ENCODE results near the gene YIPF3. TPM values are rescaled to one million over a fixed set of nuclear protein-coding genes. Genes with fewer than 3 reads are reported as not detected.

The YIPF3 gene
- total RNA-seq, 1 donor from 2014 or later: 153 TPM

DNA sequence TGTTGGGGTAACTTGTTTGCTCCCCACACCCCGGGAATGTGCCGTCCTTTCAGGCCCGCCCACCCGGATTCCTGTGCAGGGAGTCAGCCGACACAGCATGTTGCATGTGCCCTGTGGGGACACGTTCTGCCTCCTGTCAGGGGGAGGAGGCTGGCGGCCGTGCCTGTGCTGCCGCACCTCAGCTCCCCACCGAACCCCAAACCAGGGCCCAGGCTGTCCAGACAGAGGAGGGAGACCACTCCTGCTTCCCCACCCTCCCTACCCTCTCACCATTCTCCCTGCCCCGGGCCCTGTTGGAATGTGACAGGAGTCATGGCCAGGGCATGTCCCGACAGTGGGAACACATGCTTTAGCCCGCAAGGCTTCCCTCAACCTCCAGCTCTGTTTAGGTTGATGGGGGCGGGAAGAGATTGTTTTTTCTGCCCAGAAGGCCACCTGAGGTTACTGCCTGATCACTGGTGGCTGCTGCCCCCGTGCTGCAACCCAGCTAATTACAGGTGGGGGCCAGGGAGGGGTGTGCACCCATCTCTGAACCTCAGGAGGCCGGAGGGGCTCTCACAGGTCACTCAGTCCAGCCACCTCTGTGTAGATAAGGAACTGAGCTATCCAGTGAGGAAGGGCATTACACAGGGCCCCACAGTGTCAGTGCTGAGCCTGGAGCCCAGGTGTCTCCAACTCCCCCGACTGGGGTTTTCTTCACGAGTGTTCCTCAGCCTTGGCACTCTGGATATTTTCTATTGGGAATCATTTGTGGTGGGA, 20.2 kb downstream of the YIPF3 start:
- Histone ChIP-seq H3K36me3 (ENCODE audit: control insufficient read depth, insufficient read depth, low read length) (peaks cover 1% of the 10 kb centered on the region), H3K4me3 (ENCODE audit: low read depth, low read length) (no peak overlapping the region), H3K27me3 (ENCODE audit: control insufficient read depth, insufficient read depth, low read length) (no peaks in the 10 kb centered on the region)
- TF ChIP-seq CTCF (IDR thresholded peaks at IDR 0.05; ENCODE audit: insufficient read depth, low read length, poor library complexity, severe bottlenecking): peak; percentile 75
- DNase-seq (ENCODE audit: low read depth): no peak

DNA sequence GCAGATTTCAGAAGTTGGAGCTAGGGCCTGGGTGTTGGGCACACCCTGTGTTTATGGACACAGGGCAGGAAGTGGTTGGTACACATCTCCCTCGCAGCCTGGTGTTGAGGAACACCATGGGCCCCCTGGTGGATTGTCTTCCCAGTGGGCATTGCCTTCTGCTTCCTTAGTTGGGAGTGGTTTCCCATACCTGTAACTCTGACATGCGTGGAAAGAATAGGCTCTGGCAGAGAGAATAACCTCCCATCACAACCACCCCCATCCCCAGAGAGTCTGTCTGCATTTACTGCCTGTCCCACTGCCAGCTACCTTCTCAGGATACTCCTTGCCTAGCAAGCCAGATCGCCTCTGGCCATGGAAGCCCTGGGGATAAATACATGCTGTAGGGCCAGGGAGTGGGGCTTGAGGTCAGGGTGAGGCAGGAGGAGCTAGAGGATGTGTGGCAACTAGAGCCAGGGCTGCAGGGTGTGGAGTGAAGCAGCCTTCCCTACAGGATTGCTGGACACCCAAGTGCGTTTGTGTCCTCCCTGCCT, 21.3 kb downstream of the YIPF3 start:
- Histone ChIP-seq H3K27me3 (ENCODE audit: control insufficient read depth, insufficient read depth, low read length) (no peaks in the 10 kb centered on the region), H3K4me3 (ENCODE audit: low read depth, low read length) (no peak overlapping the region), H3K36me3 (ENCODE audit: control insufficient read depth, insufficient read depth, low read length) (no peaks in the 10 kb centered on the region)
- peak; percentile 19 for TF ChIP-seq CTCF (IDR thresholded peaks at IDR 0.05; ENCODE audit: insufficient read depth, low read length, poor library complexity, severe bottlenecking)
- no peak for DNase-seq (ENCODE audit: low read depth)

DNA sequence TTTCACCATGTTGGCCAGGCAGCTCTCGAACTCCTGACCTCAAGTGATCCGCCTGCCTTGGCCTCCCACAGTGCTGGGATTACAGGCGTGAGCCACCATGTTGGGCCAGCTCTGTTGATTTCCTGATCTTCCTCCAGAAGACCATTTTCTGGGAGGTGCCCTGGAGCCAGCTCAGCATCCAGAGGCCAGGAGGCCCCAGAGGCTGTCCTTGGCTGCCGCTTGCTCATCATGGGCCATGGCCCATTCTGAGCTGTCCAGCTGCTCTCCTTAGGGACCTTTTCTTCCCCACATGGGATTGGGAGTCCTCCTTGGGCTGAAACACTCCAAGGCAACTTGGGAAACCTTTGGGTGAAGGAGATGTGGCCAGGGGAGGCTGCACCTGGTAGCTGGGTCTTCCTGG, 22.0 kb downstream of the YIPF3 start:
- Histone ChIP-seq H3K27me3 (ENCODE audit: control insufficient read depth, insufficient read depth, low read length) (no peaks in the 10 kb centered on the region), H3K36me3 (ENCODE audit: control insufficient read depth, insufficient read depth, low read length) (no peaks in the 10 kb centered on the region), H3K4me3 (ENCODE audit: low read depth, low read length) (no peak overlapping the region)
- TF ChIP-seq CTCF (IDR thresholded peaks at IDR 0.05; ENCODE audit: insufficient read depth, low read length, poor library complexity, severe bottlenecking): no peak
- no peak for DNase-seq (ENCODE audit: low read depth)

- H3K27me3 ChIP-seq (ENCODE audit: control insufficient read depth, insufficient read depth, low read length): no peaks in the 10 kb centered on the region
- no peak for TF ChIP-seq CTCF (IDR thresholded peaks at IDR 0.05; ENCODE audit: insufficient read depth, low read length, poor library complexity, severe bottlenecking)
- no peak for DNase-seq (ENCODE audit: low read depth)
- no peaks in the 10 kb centered on the region for H3K36me3 ChIP-seq (ENCODE audit: control insufficient read depth, insufficient read depth, low read length)
- no peak overlapping the region for H3K4me3 ChIP-seq (ENCODE audit: low read depth, low read length)
These were observed 22.4 kb downstream of the YIPF3 start for GRCh38 chr6:43494321-43494720.

DNA sequence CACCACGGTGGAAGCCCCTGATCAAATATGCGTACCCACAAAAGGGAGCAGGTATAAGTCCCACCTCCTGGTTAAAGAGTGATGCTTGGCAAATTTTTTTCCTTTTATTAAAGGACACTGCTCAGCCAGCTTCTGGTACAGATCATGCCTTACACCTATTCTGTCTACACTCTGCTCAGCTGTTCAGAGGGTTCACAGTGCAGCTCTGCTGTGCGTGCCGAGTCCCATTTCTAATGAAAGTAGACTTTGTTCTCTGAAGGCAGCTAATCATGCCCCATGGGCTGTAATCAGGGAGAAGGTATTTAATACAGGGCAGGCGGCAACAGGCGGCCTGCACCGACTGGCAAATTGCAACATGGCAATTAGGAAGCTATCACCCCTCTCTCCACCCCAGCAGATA, 22.9 kb downstream of the YIPF3 start:
- no peak for DNase-seq (ENCODE audit: low read depth)
- no peak for TF ChIP-seq CTCF (IDR thresholded peaks at IDR 0.05; ENCODE audit: insufficient read depth, low read length, poor library complexity, severe bottlenecking)
- H3K36me3 ChIP-seq (ENCODE audit: control insufficient read depth, insufficient read depth, low read length): no peaks in the 10 kb centered on the region
- H3K27me3 ChIP-seq (ENCODE audit: control insufficient read depth, insufficient read depth, low read length): no peaks in the 10 kb centered on the region
- H3K4me3 ChIP-seq (ENCODE audit: low read depth, low read length): no peak overlapping the region

DNA sequence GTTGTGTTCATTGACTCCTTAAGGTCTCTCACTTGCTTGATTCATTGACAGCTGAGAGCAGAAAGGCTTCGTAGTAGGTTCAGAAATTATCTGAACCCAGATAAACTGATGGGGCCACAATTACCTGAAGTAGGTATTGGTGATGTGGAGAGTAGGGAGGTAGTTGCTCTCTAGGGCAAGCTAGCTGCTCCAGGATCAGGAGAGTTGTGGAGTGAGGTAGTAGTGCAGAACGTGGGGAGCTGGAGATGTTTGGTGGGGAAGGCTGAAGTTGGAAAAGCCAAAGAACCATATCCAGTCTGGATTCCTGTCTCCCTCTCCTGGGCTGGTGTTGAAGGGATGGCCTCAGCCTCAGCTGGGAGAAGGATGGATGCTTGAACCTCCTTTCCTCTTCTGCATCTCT, 23.5 kb downstream of the YIPF3 start:
- no peak for DNase-seq (ENCODE audit: low read depth)
- Histone ChIP-seq H3K36me3 (ENCODE audit: control insufficient read depth, insufficient read depth, low read length) (no peaks in the 10 kb centered on the region), H3K4me3 (ENCODE audit: low read depth, low read length) (no peak overlapping the region), H3K27me3 (ENCODE audit: control insufficient read depth, insufficient read depth, low read length) (no peaks in the 10 kb centered on the region)
- no peak for TF ChIP-seq CTCF (IDR thresholded peaks at IDR 0.05; ENCODE audit: insufficient read depth, low read length, poor library complexity, severe bottlenecking)

Data from kidney epithelial cell (primary cell).